ENCODE measurements around the gene METTL26. TPM values are rescaled to one million over a fixed set of nuclear protein-coding genes. Genes with fewer than 3 reads are reported as not detected.

Gene METTL26
- total and polyA plus RNA-seq, 10 of the 15 experiments (the other 5 are each of a cell fraction or from before 2014, with no cell fraction given): 5.4 to 163 (median 79.3) TPM

DNA sequence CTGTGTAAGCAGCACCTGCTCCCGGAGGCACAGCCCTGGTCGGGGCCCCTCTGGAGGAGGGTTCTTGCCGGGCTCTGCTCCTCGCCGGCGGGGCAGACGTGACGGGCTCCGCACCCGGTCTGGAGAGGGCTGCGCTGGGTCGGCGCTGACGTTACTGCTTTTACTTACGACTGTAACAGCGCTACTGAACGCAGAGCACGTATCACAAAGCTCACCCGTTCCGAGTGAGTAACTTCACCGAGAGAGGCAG lies 47.5 kb downstream of the METTL26 start (continued):
- TF ChIP-seq USF1 (IDR thresholded peaks at IDR 0.05; ENCODE audit: borderline replicate concordance, extremely low read length, insufficient read depth, low read depth, low read length) (no peak), RBBP5 (conservative IDR thresholded peaks at IDR 0.05) (no peak), MEF2B (IDR thresholded peaks at IDR 0.05; ENCODE audit: partially characterized antibody, poor library complexity, severe bottlenecking) (no peak), ZBED1 (IDR thresholded peaks at IDR 0.05; ENCODE audit: borderline replicate concordance) (no peak), ATF7 (IDR thresholded peaks at IDR 0.05; ENCODE audit: low read depth) (no peak), BHLHE40 (IDR thresholded peaks at IDR 0.05; ENCODE audit: borderline replicate concordance in 1 of 2, low read depth in 2 of 2, low read length in 1 of 2) (no peak), USF2 (IDR thresholded peaks at IDR 0.05; ENCODE audit: borderline replicate concordance, low read depth, low read length) (no peak), IRF3 (IDR thresholded peaks at IDR 0.05) (no peak), CHD1 (IDR thresholded peaks at IDR 0.05; ENCODE audit: low read depth, low read length) (no peak)
- TF ChIP-seq, protein P1, sequence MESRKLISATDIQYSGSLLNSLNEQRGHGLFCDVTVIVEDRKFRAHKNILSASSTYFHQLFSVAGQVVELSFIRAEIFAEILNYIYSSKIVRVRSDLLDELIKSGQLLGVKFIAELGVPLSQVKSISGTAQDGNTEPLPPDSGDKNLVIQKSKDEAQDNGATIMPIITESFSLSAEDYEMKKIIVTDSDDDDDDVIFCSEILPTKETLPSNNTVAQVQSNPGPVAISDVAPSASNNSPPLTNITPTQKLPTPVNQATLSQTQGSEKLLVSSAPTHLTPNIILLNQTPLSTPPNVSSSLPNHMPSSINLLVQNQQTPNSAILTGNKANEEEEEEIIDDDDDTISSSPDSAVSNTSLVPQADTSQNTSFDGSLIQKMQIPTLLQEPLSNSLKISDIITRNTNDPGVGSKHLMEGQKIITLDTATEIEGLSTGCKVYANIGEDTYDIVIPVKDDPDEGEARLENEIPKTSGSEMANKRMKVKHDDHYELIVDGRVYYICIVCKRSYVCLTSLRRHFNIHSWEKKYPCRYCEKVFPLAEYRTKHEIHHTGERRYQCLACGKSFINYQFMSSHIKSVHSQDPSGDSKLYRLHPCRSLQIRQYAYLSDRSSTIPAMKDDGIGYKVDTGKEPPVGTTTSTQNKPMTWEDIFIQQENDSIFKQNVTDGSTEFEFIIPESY (IDR thresholded peaks at IDR 0.05): no peak
- TF ChIP-seq, protein P2, sequence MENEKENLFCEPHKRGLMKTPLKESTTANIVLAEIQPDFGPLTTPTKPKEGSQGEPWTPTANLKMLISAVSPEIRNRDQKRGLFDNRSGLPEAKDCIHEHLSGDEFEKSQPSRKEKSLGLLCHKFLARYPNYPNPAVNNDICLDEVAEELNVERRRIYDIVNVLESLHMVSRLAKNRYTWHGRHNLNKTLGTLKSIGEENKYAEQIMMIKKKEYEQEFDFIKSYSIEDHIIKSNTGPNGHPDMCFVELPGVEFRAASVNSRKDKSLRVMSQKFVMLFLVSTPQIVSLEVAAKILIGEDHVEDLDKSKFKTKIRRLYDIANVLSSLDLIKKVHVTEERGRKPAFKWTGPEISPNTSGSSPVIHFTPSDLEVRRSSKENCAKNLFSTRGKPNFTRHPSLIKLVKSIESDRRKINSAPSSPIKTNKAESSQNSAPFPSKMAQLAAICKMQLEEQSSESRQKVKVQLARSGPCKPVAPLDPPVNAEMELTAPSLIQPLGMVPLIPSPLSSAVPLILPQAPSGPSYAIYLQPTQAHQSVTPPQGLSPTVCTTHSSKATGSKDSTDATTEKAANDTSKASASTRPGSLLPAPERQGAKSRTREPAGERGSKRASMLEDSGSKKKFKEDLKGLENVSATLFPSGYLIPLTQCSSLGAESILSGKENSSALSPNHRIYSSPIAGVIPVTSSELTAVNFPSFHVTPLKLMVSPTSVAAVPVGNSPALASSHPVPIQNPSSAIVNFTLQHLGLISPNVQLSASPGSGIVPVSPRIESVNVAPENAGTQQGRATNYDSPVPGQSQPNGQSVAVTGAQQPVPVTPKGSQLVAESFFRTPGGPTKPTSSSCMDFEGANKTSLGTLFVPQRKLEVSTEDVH (IDR thresholded peaks at IDR 0.05; ENCODE audit: low read depth, partially characterized antibody): no peak

Data from GM12878 (cell line).